HepG2 (cell line): ENCODE data around the gene PTPN3. TPM values are rescaled to one million over a fixed set of nuclear protein-coding genes. Genes with fewer than 3 reads are reported as not detected.
A peak's percentile ranks its signal among the peaks of the same experiment; 100 is the strongest.

Experiments used
- HNF1B ChIP-seq: sonication (generic); formaldehyde crosslinking; IDR thresholded peaks from 2 replicates; pipeline ENCODE4 v1.5.1; 2020; ENCODE audit warnings: mild to moderate bottlenecking, moderate library complexity, missing genetic modification reagents
- KDM2A ChIP-seq: sonication (generic); formaldehyde crosslinking; IDR thresholded peaks from 2 replicates; pipeline ENCODE4 v1.4.0; 2020; ENCODE audit warnings: low read depth, missing genetic modification reagents, borderline replicate concordance
- KDM3A ChIP-seq: IDR thresholded peaks from 2 replicates; pipeline ENCODE4 v1.6.1; 2018; ENCODE audit warnings: low read depth, missing compliant biosample characterization
- MTF2 ChIP-seq: sonication (generic); formaldehyde crosslinking; IDR thresholded peaks from 2 replicates; pipeline ENCODE4 v1.5.0; 2020; ENCODE audit warnings: missing genetic modification reagents, borderline replicate concordance
- NFE2L1 ChIP-seq: sonication (generic); formaldehyde crosslinking; IDR thresholded peaks from 2 replicates; pipeline ENCODE4 v1.4.0; 2020; ENCODE audit warnings: missing genetic modification reagents, mild to moderate bottlenecking, borderline replicate concordance
- NFRKB ChIP-seq: fragments of 450-650 bp; IDR thresholded peaks from 2 replicates; pipeline ENCODE4 v1.6.1; 2017
- NR3C1 ChIP-seq: sonication (generic); formaldehyde crosslinking; IDR thresholded peaks from 2 replicates; pipeline ENCODE4 v1.4.0; 2020; ENCODE audit warnings: missing genetic modification reagents
- PAWR ChIP-seq: sonication (generic); formaldehyde crosslinking; IDR thresholded peaks from 2 replicates; pipeline ENCODE4 v1.4.0; 2020; ENCODE audit warnings: missing genetic modification reagents, mild to moderate bottlenecking, borderline replicate concordance
- SIX1 ChIP-seq: sonication (generic); formaldehyde crosslinking; IDR thresholded peaks from 2 replicates; pipeline ENCODE4 v1.4.0; 2020; ENCODE audit warnings: missing genetic modification reagents, borderline replicate concordance
- TEF ChIP-seq: sonication (generic); formaldehyde crosslinking; IDR thresholded peaks from 2 replicates; pipeline ENCODE4 v1.5.0; 2020; ENCODE audit warnings: missing genetic modification reagents
- ZFP37 ChIP-seq: sonication (generic); formaldehyde crosslinking; IDR thresholded peaks from 2 replicates; pipeline ENCODE4 v1.4.0; 2020; ENCODE audit warnings: missing genetic modification reagents, borderline replicate concordance
- ZNF30 ChIP-seq: sonication (generic); formaldehyde crosslinking; IDR thresholded peaks from 2 replicates; pipeline ENCODE4 v1.5.0; 2020; ENCODE audit warnings: mild to moderate bottlenecking, missing genetic modification reagents
- ZNF317 ChIP-seq: sonication (generic); formaldehyde crosslinking; IDR thresholded peaks from 2 replicates; pipeline ENCODE4 v1.5.0; 2020; ENCODE audit warnings: mild to moderate bottlenecking, missing genetic modification reagents
- polyA plus RNA-seq, 8 experiments: library from polyadenylated mRNA; depleted of rRNA in 3 of 8; stranded (reverse) in 7 of 8; unstranded in 1 of 8; fragments of >200 nt; fragmentation: Illumina TruSeq in 4 of 8; extraction: Trizol in 4 of 8; gene quantifications; 2 replicates each; pipeline versions ENCODE4 v1.2.1 to v1.2.3, GENCODE V29; 2011 to 2016; ENCODE audit warnings: low read depth in 4 of 8, missing spikeins in 1 of 8, mixed read lengths in 1 of 8; ENCODE audit not compliant: insufficient read depth in 1 of 8
- total RNA-seq, 5 experiments: library from RNA; depleted of rRNA; stranded (reverse); fragments of >200 nt; fragmentation: Illumina TruSeq; extraction: Trizol; gene quantifications; 2 replicates each; pipeline ENCODE4 v1.2.3, GENCODE V29; 2016; ENCODE audit warnings: low read depth in 1 of 5
- TF ChIP-seq, protein P1 (sequence below): sonication (generic); formaldehyde crosslinking; IDR thresholded peaks from 2 replicates; pipeline ENCODE4 v1.5.1; 2020; ENCODE audit warnings: missing genetic modification reagents, mild to moderate bottlenecking, borderline replicate concordance
- TF ChIP-seq, protein P2 (sequence below): sonication (generic); formaldehyde crosslinking; IDR thresholded peaks from one replicate; pipeline ENCODE4 v1.5.1; 2020; ENCODE audit warnings: mild to moderate bottlenecking, missing genetic modification reagents; ENCODE audit errors: not compliant biosample characterization

PTPN3 gene
- total and polyA plus RNA-seq, 2 of the 13 experiments (the other 11 are each of a cell fraction or from before 2014, with no cell fraction given): 5.6 to 20.5 TPM

DNA sequence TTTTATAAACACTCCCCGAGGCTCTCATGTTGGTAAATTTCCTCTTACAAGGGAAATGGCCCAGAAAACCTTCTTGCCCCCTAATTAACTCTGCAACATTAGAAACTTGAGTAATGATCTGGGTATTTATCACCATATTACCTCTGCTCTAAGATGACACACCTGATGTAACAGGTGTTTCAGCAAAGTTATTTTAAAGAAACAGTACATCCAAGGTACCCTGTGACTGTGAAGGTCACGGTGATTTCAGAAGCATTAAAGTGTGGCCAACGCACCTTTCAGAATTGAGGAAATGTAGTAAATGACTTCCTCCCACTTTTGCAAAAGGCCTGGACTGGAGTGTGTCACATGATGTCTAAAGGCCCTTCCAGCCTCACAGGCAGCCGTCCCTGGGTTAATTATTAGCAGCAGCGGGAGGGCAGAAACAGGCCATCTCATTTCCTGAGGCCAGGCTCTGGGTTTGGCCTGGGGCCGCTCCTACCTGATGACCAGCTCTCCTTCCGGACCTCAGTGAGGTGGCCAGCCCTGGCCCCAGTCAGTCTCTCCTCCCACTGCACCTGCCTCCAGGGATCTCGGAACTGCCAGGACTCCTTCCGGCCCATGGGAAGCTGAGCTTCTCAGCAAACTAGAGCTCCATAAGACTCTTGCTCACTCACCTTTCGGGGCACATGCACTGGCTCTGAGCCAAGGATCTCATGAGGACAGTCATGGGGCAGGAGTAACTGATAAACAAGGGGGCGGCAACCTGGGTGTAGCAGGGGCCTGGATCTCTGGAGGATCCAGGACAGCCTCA is 20.7 kb downstream of the PTPN3 start (continued):
- TF ChIP-seq, protein P1, sequence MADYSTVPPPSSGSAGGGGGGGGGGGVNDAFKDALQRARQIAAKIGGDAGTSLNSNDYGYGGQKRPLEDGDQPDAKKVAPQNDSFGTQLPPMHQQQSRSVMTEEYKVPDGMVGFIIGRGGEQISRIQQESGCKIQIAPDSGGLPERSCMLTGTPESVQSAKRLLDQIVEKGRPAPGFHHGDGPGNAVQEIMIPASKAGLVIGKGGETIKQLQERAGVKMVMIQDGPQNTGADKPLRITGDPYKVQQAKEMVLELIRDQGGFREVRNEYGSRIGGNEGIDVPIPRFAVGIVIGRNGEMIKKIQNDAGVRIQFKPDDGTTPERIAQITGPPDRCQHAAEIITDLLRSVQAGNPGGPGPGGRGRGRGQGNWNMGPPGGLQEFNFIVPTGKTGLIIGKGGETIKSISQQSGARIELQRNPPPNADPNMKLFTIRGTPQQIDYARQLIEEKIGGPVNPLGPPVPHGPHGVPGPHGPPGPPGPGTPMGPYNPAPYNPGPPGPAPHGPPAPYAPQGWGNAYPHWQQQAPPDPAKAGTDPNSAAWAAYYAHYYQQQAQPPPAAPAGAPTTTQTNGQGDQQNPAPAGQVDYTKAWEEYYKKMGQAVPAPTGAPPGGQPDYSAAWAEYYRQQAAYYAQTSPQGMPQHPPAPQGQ (CRISPR knock-in tag): peak; percentile 78; the same call in 1 of the 2 replicates
- TF ChIP-seq MTF2 (CRISPR knock-in tag) (peak; percentile 83; the same call in 1 of the 2 replicates), KDM2A (CRISPR knock-in tag) (peak; percentile 60; the same call in 1 of the 2 replicates), NFRKB (no peak), SIX1 (CRISPR knock-in tag) (no peak), TEF (CRISPR knock-in tag) (no peak), NR3C1 (CRISPR knock-in tag) (no peak), ZNF30 (CRISPR knock-in tag) (peak; percentile 63; the same call in 1 of the 2 replicates), PAWR (CRISPR knock-in tag) (no peak), KDM3A (CRISPR knock-in tag) (no peak), NFE2L1 (CRISPR knock-in tag) (no peak), ZFP37 (CRISPR knock-in tag) (peak; percentile 36; the same call in 1 of the 2 replicates), HNF1B (CRISPR knock-in tag) (peak; percentile 100), ZNF317 (CRISPR knock-in tag) (peak; percentile 21; the same call in 1 of the 2 replicates)
- TF ChIP-seq, protein P2, sequence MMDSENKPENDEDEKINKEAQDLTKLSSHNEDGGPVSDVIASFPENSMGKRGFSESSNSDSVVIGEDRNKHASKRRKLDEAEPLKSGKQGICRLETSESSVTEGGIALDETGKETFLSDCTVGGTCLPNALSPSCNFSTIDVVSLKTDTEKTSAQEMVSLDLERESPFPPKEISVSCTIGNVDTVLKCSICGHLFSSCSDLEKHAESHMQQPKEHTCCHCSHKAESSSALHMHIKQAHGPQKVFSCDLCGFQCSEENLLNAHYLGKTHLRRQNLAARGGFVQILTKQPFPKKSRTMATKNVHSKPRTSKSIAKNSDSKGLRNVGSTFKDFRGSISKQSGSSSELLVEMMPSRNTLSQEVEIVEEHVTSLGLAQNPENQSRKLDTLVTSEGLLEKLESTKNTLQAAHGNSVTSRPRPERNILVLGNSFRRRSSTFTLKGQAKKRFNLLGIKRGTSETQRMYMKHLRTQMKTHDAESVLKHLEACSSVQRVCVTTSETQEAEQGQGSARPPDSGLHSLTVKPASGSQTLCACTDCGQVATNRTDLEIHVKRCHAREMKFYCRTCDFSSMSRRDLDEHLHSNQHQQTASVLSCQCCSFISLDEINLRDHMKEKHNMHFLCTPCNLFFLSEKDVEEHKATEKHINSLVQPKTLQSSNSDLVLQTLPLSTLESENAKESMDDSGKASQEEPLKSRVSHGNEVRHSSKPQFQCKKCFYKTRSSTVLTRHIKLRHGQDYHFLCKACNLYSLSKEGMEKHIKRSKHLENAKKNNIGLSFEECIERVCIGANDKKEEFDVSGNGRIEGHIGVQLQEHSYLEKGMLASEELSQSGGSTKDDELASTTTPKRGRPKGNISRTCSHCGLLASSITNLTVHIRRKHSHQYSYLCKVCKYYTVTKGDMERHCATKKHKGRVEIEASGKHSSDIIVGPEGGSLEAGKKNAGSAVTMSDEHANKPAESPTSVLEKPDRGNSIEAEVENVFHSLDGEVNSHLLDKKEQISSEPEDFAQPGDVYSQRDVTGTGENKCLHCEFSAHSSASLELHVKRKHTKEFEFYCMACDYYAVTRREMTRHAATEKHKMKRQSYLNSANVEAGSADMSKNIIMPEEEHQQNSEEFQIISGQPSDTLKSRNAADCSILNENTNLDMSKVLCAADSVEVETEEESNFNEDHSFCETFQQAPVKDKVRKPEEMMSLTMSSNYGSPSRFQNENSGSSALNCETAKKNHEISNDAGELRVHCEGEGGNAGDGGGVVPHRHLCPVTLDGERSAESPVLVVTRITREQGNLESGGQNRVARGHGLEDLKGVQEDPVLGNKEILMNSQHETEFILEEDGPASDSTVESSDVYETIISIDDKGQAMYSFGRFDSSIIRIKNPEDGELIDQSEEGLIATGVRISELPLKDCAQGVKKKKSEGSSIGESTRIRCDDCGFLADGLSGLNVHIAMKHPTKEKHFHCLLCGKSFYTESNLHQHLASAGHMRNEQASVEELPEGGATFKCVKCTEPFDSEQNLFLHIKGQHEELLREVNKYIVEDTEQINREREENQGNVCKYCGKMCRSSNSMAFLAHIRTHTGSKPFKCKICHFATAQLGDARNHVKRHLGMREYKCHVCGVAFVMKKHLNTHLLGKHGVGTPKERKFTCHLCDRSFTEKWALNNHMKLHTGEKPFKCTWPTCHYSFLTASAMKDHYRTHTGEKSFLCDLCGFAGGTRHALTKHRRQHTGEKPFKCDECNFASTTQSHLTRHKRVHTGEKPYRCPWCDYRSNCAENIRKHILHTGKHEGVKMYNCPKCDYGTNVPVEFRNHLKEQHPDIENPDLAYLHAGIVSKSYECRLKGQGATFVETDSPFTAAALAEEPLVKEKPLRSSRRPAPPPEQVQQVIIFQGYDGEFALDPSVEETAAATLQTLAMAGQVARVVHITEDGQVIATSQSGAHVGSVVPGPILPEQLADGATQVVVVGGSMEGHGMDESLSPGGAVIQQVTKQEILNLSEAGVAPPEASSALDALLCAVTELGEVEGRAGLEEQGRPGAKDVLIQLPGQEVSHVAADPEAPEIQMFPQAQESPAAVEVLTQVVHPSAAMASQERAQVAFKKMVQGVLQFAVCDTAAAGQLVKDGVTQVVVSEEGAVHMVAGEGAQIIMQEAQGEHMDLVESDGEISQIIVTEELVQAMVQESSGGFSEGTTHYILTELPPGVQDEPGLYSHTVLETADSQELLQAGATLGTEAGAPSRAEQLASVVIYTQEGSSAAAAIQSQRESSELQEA (CRISPR knock-in tag): peak; percentile 24
